HUDEP-2 (cell line): ENCODE data around the gene PAXX.

Source experiments
- DNase-seq, 76 experiments: peaks; one replicate each; lab custom pipeline; 2025; ENCODE audit not compliant: unreplicated experiment in 76 of 76; lab: John Stamatoyannopoulos, UW

PAXX gene

GRCh38 chr9:136980669-136981478 is 11.3 kb upstream of the PAXX start:
- no peak for DNase-seq

- DNase-seq: no peak
Observed at GRCh38 chr9:136981588-136982231, 10.5 kb upstream of the PAXX start.

- DNase-seq: no peak
Observed at GRCh38 chr9:136982232-136983051, 9.8 kb upstream of the PAXX start, which contains the start of gene LCNL1. TSS of gene LCNL1 (plus strand) at chr9:136982993. CDS start at chr9:136983587, 594 bp downstream.

GRCh38 chr9:136983167-136983566 is 9.1 kb upstream of the PAXX start:
- DNase-seq: no peak

- no peak for DNase-seq
Observed at GRCh38 chr9:136983656-136984314, 8.4 kb upstream of the PAXX start.

GRCh38 chr9:136984464-136985026 is 7.7 kb upstream of the PAXX start:
- DNase-seq: no peak

- DNase-seq: no peak
Observed at GRCh38 chr9:136985027-136985602, 7.1 kb upstream of the PAXX start.

- no peak for DNase-seq
Observed at GRCh38 chr9:136985853-136986252, 6.4 kb upstream of the PAXX start.

- DNase-seq: no peak
Observed at GRCh38 chr9:136988872-136989271, 3.4 kb upstream of the PAXX start.

GRCh38 chr9:136990242-136990911 is 1.8 kb upstream of the PAXX start:
- no peak for DNase-seq

- DNase-seq: no peak
Observed at GRCh38 chr9:136992819-136993369, 672 bp downstream of the PAXX start.

GRCh38 chr9:136994180-136994887 is 2.1 kb downstream of the PAXX start:
- DNase-seq: no peak

- no peak for DNase-seq
Observed at GRCh38 chr9:136994888-136995230, 2.6 kb downstream of the PAXX start.

GRCh38 chr9:136995362-136995761 is 3.1 kb downstream of the PAXX start:
- no peak for DNase-seq

GRCh38 chr9:136995772-136996311 is 3.6 kb downstream of the PAXX start:
- DNase-seq: peak in 33 of 76 experiments; percentile 8 to 59 (median 27)

GRCh38 chr9:136996361-136997292 is 4.4 kb downstream of the PAXX start, which contains the start of gene CLIC3:
TSS of gene CLIC3 (minus strand) at chr9:136996568. CDS start at chr9:136996543, 25 bp downstream.
- peak in 40 of 76 experiments; percentile 10 to 56 (median 30) for DNase-seq

GRCh38 chr9:136997371-136997770 is 5.1 kb downstream of the PAXX start:
- DNase-seq: no peak
